Endodermal cell (in vitro differentiated cells): ENCODE results near the gene CEP104. TPM values are rescaled to one million over a fixed set of nuclear protein-coding genes. Genes with fewer than 3 reads are reported as not detected.

ENCODE experiments used
- DNase-seq: peaks from one replicate; pipeline ENCODE4 v3.0.0-alpha.2; 2017
- H3K27ac ChIP-seq: 2 replicates; pipeline ENCODE4 v1.5.1; 2013; ENCODE audit warnings: mild to moderate bottlenecking, low read depth, low read length, moderate library complexity
- H3K27me3 ChIP-seq: 2 replicates; pipeline ENCODE4 v1.6.1; 2013; ENCODE audit warnings: mild to moderate bottlenecking, low read length, moderate library complexity; ENCODE audit not compliant: insufficient read depth, control insufficient read depth, poor library complexity, severe bottlenecking
- H3K36me3 ChIP-seq: 2 replicates; pipeline ENCODE4 v1.7.0; 2013; ENCODE audit warnings: mild to moderate bottlenecking, low read length, moderate library complexity; ENCODE audit not compliant: control insufficient read depth, insufficient read depth
- H3K4me1 ChIP-seq: one replicate; pipeline ENCODE4 v1.7.0; 2013; ENCODE audit warnings: low read length; ENCODE audit not compliant: control insufficient read depth, insufficient read depth
- H3K4me3 ChIP-seq: 2 replicates; pipeline ENCODE4 v1.5.1; 2013; ENCODE audit warnings: mild to moderate bottlenecking, low read length, moderate library complexity
- H3K9ac ChIP-seq: 2 replicates; pipeline ENCODE4 v1.6.1; 2013; ENCODE audit warnings: mild to moderate bottlenecking, low read length, moderate library complexity; ENCODE audit not compliant: poor library complexity, severe bottlenecking; ENCODE audit errors: extremely low read depth
- H3K9me3 ChIP-seq: 2 replicates; pipeline ENCODE4 v1.6.1; 2013; ENCODE audit warnings: mild to moderate bottlenecking, low read length, moderate library complexity; ENCODE audit not compliant: control insufficient read depth
- H3K27ac Mint-ChIP-seq: 2 replicates; pipeline ENCODE4 v1.8.0; 2020; ENCODE audit warnings: mixed read lengths
- H3K27me3 Mint-ChIP-seq: 2 replicates; pipeline ENCODE4 v1.8.0; 2021; ENCODE audit warnings: mild to moderate bottlenecking, mixed read lengths; ENCODE audit not compliant: insufficient read depth
- H3K36me3 Mint-ChIP-seq: 2 replicates; pipeline ENCODE4 v1.8.0; 2020; ENCODE audit warnings: low read depth, mixed read lengths
- H3K4me1 Mint-ChIP-seq: 2 replicates; pipeline ENCODE4 v1.8.0; 2020; ENCODE audit warnings: mixed read lengths
- H3K4me3 Mint-ChIP-seq: 2 replicates; pipeline ENCODE4 v1.8.0; 2020; ENCODE audit warnings: mild to moderate bottlenecking, moderate library complexity, mixed read lengths
- H3K9me3 Mint-ChIP-seq: 2 replicates; pipeline ENCODE4 v1.8.0; 2020; ENCODE audit warnings: mild to moderate bottlenecking, mixed read lengths
- CTCF ChIP-seq: fragments of 200-600 bp; sonication (generic); conservative IDR thresholded peaks from 2 replicates; pipeline ENCODE4 v1.5.0; 2021; ENCODE audit warnings: antibody characterized with exemption, mild to moderate bottlenecking
- WGBS, 2 experiments: methylation state at CpG; one replicate each; pipeline versions ENCODE4 v1.1.5 to v1.1.7; 2013; ENCODE audit warnings: missing lambda C conversion rate in 2 of 2, mixed read lengths in 1 of 2; ENCODE audit not compliant: insufficient coverage in 1 of 2, insufficient read length in 1 of 2; 5-methylcytosine and 5-hydroxymethylcytosine counted together
- total RNA-seq, 2 donors: library from RNA; stranded (reverse); fragmentation: NEBNext Ultra II Directional in 1 of 2; extraction: Animal tissue kit (Norgen Biotek cat#: 25700) in 1 of 2; gene quantifications; 2 replicates in 1 of 2; 3 replicates in 1 of 2; pipeline ENCODE4 v1.2.1, GENCODE V29; 2021

CEP104 gene
- total RNA-seq, 2 donors from 2014 or later, result 34.2 to 47.5 TPM

- Mint-ChIP-seq H3K27ac (no peak overlapping the region), H3K9me3 (no peaks in the 10 kb centered on the region), H3K4me3 (no peak overlapping the region), H3K4me1 (no peaks in the 10 kb centered on the region), H3K36me3 (peaks cover 39% of the 10 kb centered on the region), H3K27me3 (no peaks in the 10 kb centered on the region)
- DNase-seq, result no peak
- Histone ChIP-seq H3K27me3 (no peaks in the 10 kb centered on the region), H3K9ac (no peak overlapping the region), H3K27ac (no peak overlapping the region), H3K9me3 (no peaks in the 10 kb centered on the region), H3K4me1 (no peaks in the 10 kb centered on the region), H3K4me3 (no peak overlapping the region), H3K36me3 (peaks cover 28% of the 10 kb centered on the region)
- TF ChIP-seq CTCF, result no peak
- 97 to 98% methylated on average over 8 to 12 of the region's 13 CpGs for WGBS, 2 experiments
Measured at GRCh38 chr1:3884966-3885365, 28.0 kb upstream of the CEP104 start.

DNA sequence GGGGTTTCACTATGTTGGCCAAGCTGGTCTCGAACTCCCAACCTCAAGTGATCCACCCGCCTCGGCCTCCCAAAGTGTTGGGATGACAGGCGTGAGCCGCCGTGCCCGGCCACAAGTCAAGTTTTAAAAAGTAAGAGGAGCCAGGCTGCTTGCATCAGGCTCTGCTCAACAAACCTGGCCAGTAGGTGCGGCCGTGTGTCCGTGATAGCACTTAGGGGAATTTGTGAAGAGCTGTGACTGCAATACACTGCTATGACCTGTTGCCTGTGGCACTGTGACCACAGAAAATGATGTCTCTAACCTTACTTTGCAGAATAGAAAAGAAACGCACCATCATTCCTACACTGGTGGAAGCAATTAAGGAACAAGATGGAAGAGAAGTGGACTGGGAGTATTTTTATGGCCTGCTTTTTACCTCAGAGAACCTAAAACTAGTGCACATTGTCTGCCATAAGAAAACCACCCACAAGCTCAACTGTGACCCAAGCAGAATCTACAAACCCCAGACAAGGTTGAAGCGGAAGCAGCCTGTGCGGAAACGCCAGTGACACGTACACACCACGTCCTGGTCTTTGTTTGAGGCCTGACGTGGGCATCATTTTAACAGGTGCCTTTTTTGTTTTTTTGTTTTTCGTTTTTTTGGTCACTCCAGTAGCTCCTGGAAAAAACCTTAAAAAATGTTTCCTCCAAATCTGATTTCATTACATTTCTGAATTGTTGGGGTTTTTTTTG, 26.3 kb upstream of the CEP104 start:
- Histone ChIP-seq H3K9me3 (peaks cover 15% of the 10 kb centered on the region), H3K27me3 (no peaks in the 10 kb centered on the region), H3K4me3 (no peak overlapping the region), H3K36me3 (peaks cover 30% of the 10 kb centered on the region), H3K27ac (no peak overlapping the region), H3K9ac (no peak overlapping the region), H3K4me1 (no peaks in the 10 kb centered on the region)
- Mint-ChIP-seq H3K36me3 (peaks cover 45% of the 10 kb centered on the region), H3K27me3 (no peaks in the 10 kb centered on the region), H3K27ac (no peak overlapping the region), H3K4me1 (no peaks in the 10 kb centered on the region), H3K9me3 (peaks cover 16% of the 10 kb centered on the region), H3K4me3 (no peak overlapping the region)
- no peak for TF ChIP-seq CTCF
- 89 to 94% methylated on average over 18 of the region's 18 CpGs for WGBS, 2 experiments
- no peak for DNase-seq

DNA sequence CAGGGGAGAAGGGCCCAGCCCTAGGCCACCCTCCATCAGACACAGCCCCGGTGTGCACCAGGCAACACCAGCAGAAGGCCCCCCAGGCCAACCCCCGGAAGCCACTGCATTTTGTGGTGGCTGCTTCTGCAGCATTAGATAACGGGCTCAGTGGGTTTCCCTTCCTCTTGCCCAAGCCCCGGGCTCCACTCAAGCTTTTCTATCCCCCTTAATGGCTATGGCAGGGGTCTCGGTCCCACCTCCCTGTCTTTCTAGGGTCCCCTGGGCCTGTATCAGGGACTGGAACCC, 24.1 kb upstream of the CEP104 start:
- 90 to 97% methylated on average over 4 to 5 of the region's 5 CpGs for WGBS, 2 experiments
- peaks cover 21% of the 10 kb centered on the region for H3K9me3 Mint-ChIP-seq

More for the DNA sequence above, 24.1 kb upstream of the CEP104 start:
- Histone ChIP-seq H3K27me3 (no peaks in the 10 kb centered on the region), H3K4me3 (no peak overlapping the region), H3K9me3 (peaks cover 16% of the 10 kb centered on the region), H3K9ac (no peak overlapping the region), H3K27ac (no peak overlapping the region), H3K4me1 (no peaks in the 10 kb centered on the region), H3K36me3 (peaks cover 22% of the 10 kb centered on the region)
- Mint-ChIP-seq H3K4me3 (no peak overlapping the region), H3K27me3 (no peaks in the 10 kb centered on the region), H3K27ac (no peak overlapping the region), H3K4me1 (no peaks in the 10 kb centered on the region), H3K36me3 (peaks cover 46% of the 10 kb centered on the region)
- no peak for DNase-seq
- no peak for TF ChIP-seq CTCF
